Stomach (tissue), 19 donors: Measurements from ENCODE around the gene TMEM80. TPM values are rescaled to one million over a fixed set of nuclear protein-coding genes. Genes with fewer than 3 reads are reported as not detected.
"Not testable (repeated sequence)": the region's sequence is repeated elsewhere in the genome, so short reads cannot be mapped to it uniquely, and the experiment has no call there.

ENCODE experiments used
- DNase-seq, 2 donors: peaks; one replicate each; pipeline versions ENCODE4 v3.0.0 to v3.0.0-alpha.2; 2013 to 2019
- H3K27ac ChIP-seq, 5 donors: fragments of 200-600 bp in 4 of 5; sonication (generic) in 4 of 5; one replicate each; pipeline ENCODE4 v1.5.1; 2013 to 2019; ENCODE audit warnings: mild to moderate bottlenecking in 1 of 5, moderate library complexity in 1 of 5
- H3K27me3 ChIP-seq, 3 donors: fragments of 200-600 bp; sonication (generic); one replicate each; pipeline ENCODE4 v1.5.1; 2017 to 2019; ENCODE audit warnings: mixed run types in 1 of 3
- H3K36me3 ChIP-seq, 4 donors: fragments of 200-600 bp; sonication (generic); 1 replicate in 3 of 4; 2 replicates in 1 of 4; pipeline ENCODE4 v1.5.1; 2016 to 2019
- H3K4me1 ChIP-seq, 4 donors: fragments of 200-600 bp; sonication (generic); one replicate each; pipeline ENCODE4 v1.5.1; 2016 to 2019
- H3K4me3 ChIP-seq, 4 donors: fragments of 200-600 bp; sonication (generic) in 3 of 4; one replicate each; pipeline ENCODE4 v1.5.1; 2016 to 2019; ENCODE audit warnings: mild to moderate bottlenecking in 1 of 4
- H3K9me3 ChIP-seq, 4 donors: fragments of 200-600 bp; sonication (generic); one replicate each; pipeline ENCODE4 v1.5.1; 2016 to 2019
- CTCF ChIP-seq, 7 experiments: fragments of 450-650 bp in 4 of 7; fragments of 200-600 bp in 3 of 7; sonication (generic) in 3 of 7; IDR thresholded peaks; one replicate each; pipeline ENCODE4 v1.5.1; 2016 to 2019; ENCODE audit warnings: antibody characterized with exemption in 7 of 7, control low read depth in 2 of 7, mild to moderate bottlenecking in 1 of 7
- EP300 ChIP-seq: sonication (generic); formaldehyde crosslinking; IDR thresholded peaks from one replicate; pipeline ENCODE4 v1.6.1; 2017; ENCODE audit warnings: antibody characterized with exemption
- POLR2A ChIP-seq, 4 donors: fragments of 450-650 bp; IDR thresholded peaks; one replicate each; pipeline ENCODE4 v1.6.1; 2016; ENCODE audit warnings: antibody characterized with exemption in 4 of 4, control low read depth in 2 of 4, mild to moderate bottlenecking in 1 of 4, moderate library complexity in 1 of 4
- POLR2AphosphoS5 ChIP-seq, 3 donors: sonication (generic); formaldehyde crosslinking; IDR thresholded peaks; one replicate each; pipeline ENCODE4 v1.6.1; 2016; ENCODE audit warnings: antibody characterized with exemption in 3 of 3
- WGBS, 5 donors: extraction: QIAGEN DNeasy Blood & Tissue Kit in 3 of 5; methylation state at CpG; one replicate each; pipeline versions ENCODE4 v1.1.5 to v1.1.7; 2013 to 2018; 5-methylcytosine and 5-hydroxymethylcytosine counted together
- intact Hi-C: fragments of 100-400 bp; cut with DNase I; formaldehyde crosslinking; loops from one replicate; pipeline ENCODE4 v1.15.1; 2023; ENCODE audit warnings: low total_unique reads
- long read RNA-seq, 10 donors: transcript quantifications; one replicate each; lab custom pipeline, GENCODE V29; 2026
- polyA plus RNA-seq, 3 donors: library from polyadenylated mRNA; stranded (reverse); fragments of 200-250 nt; gene quantifications; one replicate each; pipeline ENCODE4 v1.2.3, GENCODE V29; 2013
- total RNA-seq, 5 donors: library from RNA; depleted of rRNA; stranded (reverse); fragments of >200 nt; gene quantifications; one replicate each; pipeline versions ENCODE4 v1.1.0 to v1.2.3, GENCODE V29; 2014 to 2016
- donor health status: healthy with polysubstance abuse.
- donor health status: Bipolar disorder and iron deficiency.
- donor health status: healthy.

TMEM80 gene
- total RNA-seq (10 to 100 TPM in 4 of 5 donors, 1 to 10 TPM in 1; 4.9 to 46.5 (median 21.5) TPM), polyA plus RNA-seq (10 to 100 TPM in 2 of 3 donors, 1 to 10 TPM in 1; 9.0 to 30.8 (median 18.1) TPM)
- long read RNA-seq, donor 1: 0 reads
- long read RNA-seq, donor 2: 0 reads
- long read RNA-seq, donor 3, partial matches to known transcripts: 0 of 6 reads
- long read RNA-seq, donor 3, other reads (novel, unspliced or antisense): 5 of 6 reads
- long read RNA-seq, donor 4: 0 reads
- long read RNA-seq, donor 5, partial matches to known transcripts: 0 of 6 reads
- long read RNA-seq, donor 5, other reads (novel, unspliced or antisense): 6 of 6 reads
- long read RNA-seq, donor 6, partial matches to known transcripts: 5 of 14 reads
- long read RNA-seq, donor 6, other reads (novel, unspliced or antisense): 9 of 14 reads
- long read RNA-seq, donor 7, partial matches to known transcripts: 0 of 7 reads
- long read RNA-seq, donor 7, other reads (novel, unspliced or antisense): 7 of 7 reads
- long read RNA-seq, donor 8, partial matches to known transcripts: 0 of 1 reads
- long read RNA-seq, donor 8, other reads (novel, unspliced or antisense): 0 of 1 reads
- long read RNA-seq, donor 9: 0 reads
- long read RNA-seq, donor 10: 0 reads

- Histone ChIP-seq H3K4me1 (peaks cover 38 to 77% (median 61%) of the 10 kb centered on the region in 4 donors), H3K4me3 (peak within 1 kb of the TSS; percentile 75 to 94 (median 91)), H3K9me3 (no peaks in the 10 kb centered on the region), H3K27ac (peak within 1 kb of the TSS; percentile 95 to 100 (median 99)), H3K27me3 (no peaks in the 10 kb centered on the region), H3K36me3 (peaks cover 3 to 25% (median 19%) of the 10 kb centered on the region in 4 donors)
- intact Hi-C loops: no loop called here
- 0 to 1% (median 1%) methylated on average over 40 to 101 of the region's 101 CpGs for WGBS, 5 donors
- DNase-seq: peak; percentile 100
- peak in 1 of 4 donors; percentile 5 for TF ChIP-seq POLR2A (IDR thresholded peaks at IDR 0.05)
- no peak for TF ChIP-seq CTCF (IDR thresholded peaks at IDR 0.05)
- peak in 2 of 3 donors; percentile 42 to 58 for TF ChIP-seq POLR2AphosphoS5 (IDR thresholded peaks at IDR 0.05)
Observed at GRCh38 chr11:695538-696248, at the start of gene TMEM80. TSS of gene TMEM80 (plus strand) at chr11:695816. CDS start at chr11:695828, 12 bp downstream.

GRCh38 chr11:646214-646613, 49.4 kb upstream of the TMEM80 start:
- Histone ChIP-seq H3K9me3 (no peaks in the 10 kb centered on the region), H3K27ac (no peak overlapping the region), H3K4me1 (no peaks in the 10 kb centered on the region), H3K27me3 (no peaks in the 10 kb centered on the region), H3K36me3 (peaks cover 14 to 67% (median 44%) of the 10 kb centered on the region in 4 donors), H3K4me3 (no peak overlapping the region)
- intact Hi-C loops: no loop called here
- no peak for TF ChIP-seq CTCF (IDR thresholded peaks at IDR 0.05)
- TF ChIP-seq EP300: no peak
- TF ChIP-seq POLR2AphosphoS5 (IDR thresholded peaks at IDR 0.05): no peak
- no peak for TF ChIP-seq POLR2A (IDR thresholded peaks at IDR 0.05)
- no peak for DNase-seq
- WGBS, 5 donors: 87 to 92% (median 91%) methylated on average over 14 of the region's 14 CpGs

- DNase-seq, H3K9me3 ChIP-seq, H3K4me1 ChIP-seq, H3K4me3 ChIP-seq, H3K27ac ChIP-seq, H3K27me3 ChIP-seq, intact Hi-C loops: not testable (repeated sequence)
- H3K36me3 ChIP-seq: peaks cover 14 to 60% (median 40%) of the 10 kb centered on the region in 4 donors
- WGBS, 5 donors: 65 to 76% (median 72%) methylated on average over 9 to 10 of the region's 14 CpGs
Observed at GRCh38 chr11:647672-648158, 47.9 kb upstream of the TMEM80 start.

- intact Hi-C loops: no loop called here
- Histone ChIP-seq H3K36me3 (peaks cover 13 to 57% (median 40%) of the 10 kb centered on the region in 4 donors), H3K9me3 (no peaks in the 10 kb centered on the region), H3K27me3 (no peaks in the 10 kb centered on the region), H3K4me1 (peaks cover 5 to 10% (median 7%) of the 10 kb centered on the region in 4 donors), H3K4me3 (no peak overlapping the region), H3K27ac (no peak overlapping the region)
- DNase-seq: no peak
- WGBS, 5 donors: 88 to 97% (median 93%) methylated on average over 10 of the region's 10 CpGs
- TF ChIP-seq POLR2AphosphoS5 (IDR thresholded peaks at IDR 0.05) (no peak), CTCF (IDR thresholded peaks at IDR 0.05) (no peak), EP300 (no peak), POLR2A (IDR thresholded peaks at IDR 0.05) (no peak)
Observed at GRCh38 chr11:650482-650881, 45.1 kb upstream of the TMEM80 start.

- DNase-seq, intact Hi-C loops, H3K9me3 ChIP-seq, H3K27me3 ChIP-seq, H3K27ac ChIP-seq, H3K4me3 ChIP-seq: not testable (repeated sequence)
- WGBS, 5 donors: 88 to 94% (median 91%) methylated on average over 13 to 14 of the region's 14 CpGs
- peaks cover 10 to 67% (median 48%) of the 10 kb centered on the region in 4 donors for H3K36me3 ChIP-seq
- peaks cover 5 to 14% (median 7%) of the 10 kb centered on the region in 4 donors for H3K4me1 ChIP-seq
Observed at GRCh38 chr11:653136-653535, 42.5 kb upstream of the TMEM80 start.
